ENCODE measurements around the gene NDOR1.
"Not testable (repeated sequence)": the region's sequence is repeated elsewhere in the genome, so short reads cannot be mapped to it uniquely, and the experiment has no call there.

The NDOR1 gene

GRCh38 chr9:137233143-137233980 lies 27.9 kb downstream of the NDOR1 start:
- no peak for DNase-seq

- no peak for DNase-seq
These were observed 28.7 kb downstream of the NDOR1 start for GRCh38 chr9:137234055-137234697.

- DNase-seq, result no peak
These were observed 29.4 kb downstream of the NDOR1 start for GRCh38 chr9:137234758-137235423.

GRCh38 chr9:137235424-137236237 lies 30.1 kb downstream of the NDOR1 start:
- DNase-seq, result no peak

GRCh38 chr9:137236238-137236935 lies 30.9 kb downstream of the NDOR1 start:
- DNase-seq, result peak; percentile 94

GRCh38 chr9:137236936-137237421 lies 31.5 kb downstream of the NDOR1 start:
- DNase-seq, result no peak

- no peak for DNase-seq
These were observed 32.5 kb downstream of the NDOR1 start for GRCh38 chr9:137237759-137238726.

GRCh38 chr9:137239541-137240200 lies 34.2 kb downstream of the NDOR1 start:
- DNase-seq, result not testable (repeated sequence)

- peak; percentile 70 for DNase-seq
These were observed 34.9 kb downstream of the NDOR1 start for GRCh38 chr9:137240318-137240840.

- peak; percentile 93 for DNase-seq
These were observed 35.5 kb downstream of the NDOR1 start, which contains the start of gene TUBB4B for GRCh38 chr9:137240841-137241489. Gene TUBB4B (plus strand): TSS chr9:137241287. CDS start chr9:137241361, 74 bp downstream.

- peak; percentile 74 for DNase-seq
These were observed 36.2 kb downstream of the NDOR1 start for GRCh38 chr9:137241490-137242268.

GRCh38 chr9:137242269-137243203 lies 37.0 kb downstream of the NDOR1 start:
- no peak for DNase-seq

- DNase-seq, result not testable (repeated sequence)
These were observed 37.7 kb downstream of the NDOR1 start for GRCh38 chr9:137243266-137243625.

- DNase-seq, result no peak
These were observed 38.4 kb downstream of the NDOR1 start for GRCh38 chr9:137243626-137244485.

GRCh38 chr9:137244486-137245449 lies 39.3 kb downstream of the NDOR1 start:
- DNase-seq, result no peak

Data from stimulated activated CD4-positive, alpha-beta T cell treated with anti-CD3 and anti-CD28 coated beads, Interleukin-4, amount 100 ng/mL, for 1 hour (primary cell).